ENCODE data around the gene LRRC52.
"Not testable (repeated sequence)": the region's sequence is repeated elsewhere in the genome, so short reads cannot be mapped to it uniquely, and the experiment has no call there.

Gene LRRC52

GRCh38 chr1:165591391-165591790 lies 47.6 kb downstream of the LRRC52 start:
- DNase-seq = not testable (repeated sequence)

DNA sequence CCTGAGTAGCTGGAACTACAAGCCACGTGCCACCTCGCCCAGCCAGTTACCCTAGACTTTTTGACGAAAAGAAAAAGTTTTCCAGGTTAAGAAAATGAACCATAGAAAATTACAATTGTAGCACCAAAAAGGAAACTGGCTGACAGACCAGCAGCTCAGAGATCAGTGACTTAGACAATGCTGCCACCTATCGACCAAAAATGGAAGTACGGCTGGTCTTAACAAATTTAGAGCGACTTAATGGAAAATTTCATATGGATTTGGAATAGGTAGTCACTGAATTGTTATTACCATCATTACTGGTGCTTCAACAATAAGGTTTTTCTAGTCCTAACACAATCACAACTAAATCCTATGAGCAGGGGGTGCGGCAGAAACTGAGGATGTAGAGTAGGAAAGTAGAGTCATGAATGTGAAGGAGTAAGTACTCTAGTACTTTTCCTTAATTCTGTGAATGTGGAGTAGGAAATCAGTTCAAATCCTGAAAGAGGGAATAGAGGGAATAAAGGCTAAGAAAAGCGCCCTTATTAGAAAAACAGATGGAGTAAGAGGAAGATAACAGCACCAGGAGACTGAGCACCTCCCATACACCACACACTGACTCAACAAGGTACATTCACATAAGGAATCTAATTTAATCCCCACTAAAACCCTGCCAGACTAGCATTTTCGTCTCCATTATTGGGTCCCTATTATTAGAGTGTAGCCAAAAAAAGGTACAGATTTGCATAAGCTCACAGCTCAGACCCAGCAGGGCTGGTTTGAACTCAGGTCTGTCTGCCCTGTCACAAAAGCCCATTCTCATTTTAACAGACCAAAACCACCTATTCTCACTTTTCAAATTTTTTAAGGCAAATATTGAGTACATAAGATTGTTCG lies 49.4 kb downstream of the LRRC52 start:
- DNase-seq = peak; percentile 81

DNA sequence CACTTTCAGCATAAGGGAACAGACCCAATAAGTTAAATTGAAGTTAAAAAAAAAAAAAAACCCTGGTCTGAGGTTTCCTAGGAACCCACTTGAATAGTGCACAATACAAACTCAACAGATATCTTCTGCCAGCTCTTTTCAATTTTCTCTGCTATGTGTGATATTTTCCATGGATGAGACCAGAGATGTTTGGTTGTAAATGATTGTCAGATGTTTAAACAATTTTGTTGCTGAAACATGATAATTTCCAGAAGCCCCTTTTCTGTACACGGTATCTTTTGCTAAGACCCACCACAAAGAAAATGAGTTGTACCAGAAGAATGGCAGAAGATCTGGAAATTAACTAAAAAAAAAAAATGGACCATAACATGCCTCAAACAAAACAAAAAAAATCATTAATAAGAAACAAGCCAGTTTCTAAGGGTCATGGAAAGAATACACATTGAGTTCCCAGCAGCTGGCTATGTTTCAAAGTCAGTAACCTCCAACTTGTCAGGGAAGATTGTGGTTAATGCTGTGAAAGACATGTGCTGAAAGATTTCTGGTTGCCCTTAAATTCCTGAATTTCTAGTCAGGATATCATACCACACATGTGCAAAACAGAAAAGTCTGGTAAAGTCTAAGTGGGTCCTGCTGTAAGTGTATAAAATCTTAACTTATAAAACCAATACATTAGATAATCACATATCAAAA lies 51.6 kb downstream of the LRRC52 start:
- DNase-seq = no peak

- DNase-seq = peak; percentile 97
These were observed 54.3 kb downstream of the LRRC52 start for GRCh38 chr1:165597883-165598675.

GRCh38 chr1:165598676-165599059 lies 54.9 kb downstream of the LRRC52 start:
- no peak for DNase-seq

DNA sequence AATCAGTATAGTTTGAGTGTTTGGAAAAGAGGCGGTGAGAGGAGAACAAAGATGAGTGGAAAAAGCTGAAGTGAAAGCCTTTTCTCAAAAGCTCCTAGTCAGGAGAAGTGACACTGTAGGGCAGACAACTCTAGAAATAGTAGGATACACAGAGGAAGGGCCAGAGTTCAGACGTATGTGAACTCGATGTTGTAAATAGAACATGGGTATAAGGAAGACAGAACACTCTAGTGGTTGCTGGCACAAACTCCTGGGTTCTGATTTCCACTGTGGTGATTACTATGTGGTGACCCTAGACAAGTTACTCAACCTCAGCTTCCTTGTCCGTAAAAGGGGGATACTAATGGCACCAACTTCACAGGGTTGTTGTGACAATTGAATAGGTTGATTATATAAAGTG lies 57.0 kb downstream of the LRRC52 start:
- no peak for DNase-seq

- DNase-seq = no peak
These were observed 60.0 kb downstream of the LRRC52 start for GRCh38 chr1:165603810-165604209.

GRCh38 chr1:165605246-165605645 lies 61.4 kb downstream of the LRRC52 start:
- DNase-seq = no peak

DNA sequence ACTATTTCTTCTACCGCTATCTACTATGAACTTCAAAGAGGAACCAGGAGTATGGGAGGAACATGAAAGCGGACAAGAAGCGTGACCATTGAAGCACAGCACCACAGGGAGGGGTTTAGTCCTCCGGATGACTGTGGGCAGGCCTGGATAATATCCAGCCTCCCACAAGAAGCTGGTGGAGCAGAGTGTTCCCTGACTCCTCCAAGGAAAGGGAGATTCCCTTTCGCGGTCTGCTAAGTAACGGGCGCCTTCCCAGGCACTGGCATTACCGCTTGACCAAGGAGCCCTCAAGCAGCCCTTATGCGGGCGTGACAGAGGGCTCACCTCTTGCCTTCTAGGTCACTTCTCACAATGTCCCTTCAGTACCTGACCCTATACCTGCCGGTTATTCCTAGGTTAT lies 62.9 kb downstream of the LRRC52 start:
- not testable (repeated sequence) for DNase-seq

- DNase-seq = no peak
These were observed 67.1 kb downstream of the LRRC52 start for GRCh38 chr1:165610866-165611265.

- DNase-seq = no peak
These were observed 68.3 kb downstream of the LRRC52 start for GRCh38 chr1:165612062-165612461.
